GM19351 (cell line): Measurements from ENCODE around the gene THRSP.
"Not testable (repeated sequence)": the region's sequence is repeated elsewhere in the genome, so short reads cannot be mapped to it uniquely, and the experiment has no call there.

Source experiments
- ATAC-seq: cut with Tn5 transposase; IDR thresholded peaks from one replicate; pipeline ENCODE4 v1.9.1; 2021; ENCODE audit warnings: mild to moderate bottlenecking, moderate library complexity; ENCODE audit not compliant: unreplicated experiment

Gene THRSP

DNA sequence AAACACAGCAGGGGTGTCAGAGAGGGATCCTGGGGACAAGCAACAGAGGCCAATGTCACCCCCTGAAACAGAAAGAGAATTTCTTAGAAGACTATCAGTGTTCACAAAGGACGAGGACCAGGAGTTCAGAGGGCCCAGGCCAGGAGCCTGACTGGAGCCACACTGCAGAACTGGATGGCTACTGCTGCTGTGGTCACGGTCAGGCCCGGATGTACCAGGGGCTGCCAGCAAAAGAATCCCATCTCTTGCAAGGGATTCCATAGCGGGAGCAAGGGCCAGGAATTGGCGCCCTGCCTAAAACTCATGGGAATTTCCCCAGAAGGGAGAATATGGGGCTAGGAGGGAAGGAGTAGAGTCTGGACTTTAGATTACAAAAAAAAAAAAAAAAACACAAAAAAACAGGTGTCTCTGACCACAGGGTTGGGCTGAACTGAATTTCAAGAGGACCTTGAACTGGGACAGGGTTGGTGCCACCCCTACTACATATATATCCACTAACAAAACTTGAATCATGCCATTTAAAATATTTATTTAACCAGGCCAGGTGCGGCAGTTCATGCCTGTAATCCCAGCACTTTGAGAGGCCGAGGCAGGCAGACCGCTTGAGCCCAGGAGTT lies 24.9 kb upstream of the THRSP start:
- no peak for ATAC-seq

GRCh38 chr11:78039391-78039918 lies 24.2 kb upstream of the THRSP start:
- ATAC-seq: no peak

DNA sequence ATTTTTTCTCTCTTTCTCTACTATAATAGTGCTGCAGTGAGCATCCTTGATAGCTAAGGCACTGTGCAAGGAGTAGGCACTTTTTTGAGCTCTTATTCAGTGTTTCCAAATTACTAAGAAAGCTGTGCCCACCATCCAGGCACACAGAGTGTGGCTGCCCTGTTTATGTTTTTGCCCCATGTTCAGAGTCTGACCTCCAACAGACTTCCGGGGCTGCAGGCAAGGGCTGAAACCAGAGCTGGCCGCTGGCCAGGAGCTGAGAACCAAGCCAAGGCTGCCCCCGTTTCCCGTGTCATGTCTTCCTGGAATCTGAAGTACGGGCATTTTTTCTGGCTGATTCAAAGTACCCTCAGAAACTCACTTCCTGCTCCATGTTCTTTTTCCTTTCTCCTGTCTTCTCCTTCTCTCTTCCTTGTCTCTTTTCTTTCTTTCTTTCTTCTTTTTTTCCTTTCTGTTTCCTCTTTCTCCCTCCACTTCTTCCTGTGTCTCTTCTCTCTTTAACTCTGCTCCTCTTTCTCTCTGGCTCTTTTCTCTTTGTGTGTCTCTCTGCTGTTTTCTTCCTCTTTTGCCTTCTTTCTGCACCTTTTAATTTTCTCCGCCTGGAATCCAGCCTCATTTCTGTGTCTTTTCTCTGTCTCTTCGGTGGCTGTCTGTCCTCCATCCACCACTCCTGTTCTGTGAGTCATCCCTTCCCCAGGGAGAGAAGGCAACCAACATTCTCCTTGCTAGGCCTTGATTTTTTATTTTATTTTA lies 23.6 kb upstream of the THRSP start:
- peak; percentile 75 for ATAC-seq

- ATAC-seq: no peak
These were observed 22.8 kb upstream of the THRSP start for GRCh38 chr11:78040691-78041379.

DNA sequence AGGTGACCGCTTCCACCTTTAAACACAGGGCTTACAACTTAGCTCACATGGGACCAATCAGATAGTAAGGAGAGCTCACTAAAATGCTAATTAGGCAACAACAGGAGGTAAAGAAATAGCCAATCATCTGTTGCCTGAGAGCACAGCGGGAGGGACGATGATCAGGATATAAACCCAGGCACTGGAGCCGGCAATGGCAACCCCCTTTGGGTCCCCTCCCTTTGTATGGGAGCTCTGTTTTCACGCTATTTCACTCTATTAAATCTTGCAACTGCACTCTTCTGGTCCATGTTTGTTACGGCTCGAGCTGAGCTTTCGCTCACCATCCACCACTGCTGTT lies 22.3 kb upstream of the THRSP start:
- ATAC-seq: not testable (repeated sequence)

- no peak for ATAC-seq
These were observed 21.7 kb upstream of the THRSP start for GRCh38 chr11:78041843-78042440.

DNA sequence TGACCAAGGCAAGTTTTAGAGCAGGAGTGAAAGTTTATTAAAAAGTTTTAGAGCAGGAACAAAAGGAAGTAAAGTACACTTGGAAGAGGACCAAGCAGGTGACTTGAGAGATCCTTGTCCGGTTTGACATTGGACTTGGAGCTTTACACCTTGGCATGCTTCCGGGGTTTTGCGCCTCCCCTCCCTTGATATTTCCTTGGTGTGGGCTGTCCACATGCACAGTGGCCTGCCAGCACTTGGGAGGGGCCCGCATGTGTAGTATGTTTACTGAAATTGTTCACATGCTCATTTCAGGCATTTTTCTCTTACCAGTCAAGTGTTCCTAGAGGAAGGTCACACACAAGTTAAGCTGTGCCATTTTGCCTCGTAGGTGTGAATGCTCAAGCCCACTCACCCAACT lies 19.0 kb upstream of the THRSP start:
- no peak for ATAC-seq

DNA sequence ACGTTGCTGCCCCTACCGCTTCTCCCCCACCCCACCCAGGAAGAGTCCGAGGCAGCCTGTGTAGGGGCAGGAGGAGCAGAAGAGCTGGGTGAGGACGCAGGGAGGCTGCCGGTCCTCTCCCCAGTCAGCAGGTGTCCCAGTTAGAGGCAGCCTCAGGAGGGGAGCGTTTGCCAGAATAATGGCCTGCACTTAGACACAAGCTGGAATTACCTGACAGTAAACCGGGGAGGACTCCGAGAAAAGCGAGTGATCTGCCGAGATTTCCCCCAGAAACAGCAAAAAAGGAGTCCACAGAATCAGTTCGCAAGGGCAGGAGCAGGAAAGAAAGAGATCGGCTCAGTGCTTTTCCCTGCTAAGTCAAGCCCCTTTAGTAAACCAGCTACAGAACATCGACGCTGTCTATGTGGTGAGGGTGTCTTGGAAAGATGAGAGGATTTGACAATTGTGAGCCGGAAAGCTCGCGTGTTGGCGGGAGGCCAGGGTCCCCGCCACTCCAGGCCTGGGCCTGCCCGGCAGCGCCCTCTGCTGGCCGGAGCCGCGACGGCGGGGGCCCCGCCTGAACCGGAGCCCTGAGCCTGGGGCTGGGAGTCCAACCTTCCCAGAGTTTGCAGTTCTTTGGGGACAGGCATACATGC lies 17.7 kb upstream of the THRSP start:
- peak; percentile 74 for ATAC-seq

- ATAC-seq: no peak
These were observed 17.2 kb upstream of the THRSP start for GRCh38 chr11:78046486-78046854.

DNA sequence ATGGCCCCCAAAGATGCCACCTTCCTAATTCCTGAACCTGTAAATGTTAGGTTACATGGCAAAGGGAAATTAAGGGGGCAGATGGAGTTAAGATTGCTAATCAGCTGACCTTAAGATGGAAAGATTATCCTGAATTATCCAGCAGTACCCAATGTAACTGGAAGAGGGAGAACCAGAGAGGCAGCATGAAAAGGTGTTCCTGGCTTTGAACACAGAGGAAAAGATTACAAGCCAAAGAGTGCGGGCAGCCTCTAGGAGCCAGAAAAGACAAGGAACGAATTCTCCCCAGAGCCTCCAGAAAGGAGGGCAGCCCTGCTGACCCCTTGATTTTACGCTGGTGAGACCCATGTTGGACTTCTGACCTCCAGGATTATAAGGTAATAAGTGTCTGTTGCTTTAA lies 15.1 kb upstream of the THRSP start:
- ATAC-seq: no peak

DNA sequence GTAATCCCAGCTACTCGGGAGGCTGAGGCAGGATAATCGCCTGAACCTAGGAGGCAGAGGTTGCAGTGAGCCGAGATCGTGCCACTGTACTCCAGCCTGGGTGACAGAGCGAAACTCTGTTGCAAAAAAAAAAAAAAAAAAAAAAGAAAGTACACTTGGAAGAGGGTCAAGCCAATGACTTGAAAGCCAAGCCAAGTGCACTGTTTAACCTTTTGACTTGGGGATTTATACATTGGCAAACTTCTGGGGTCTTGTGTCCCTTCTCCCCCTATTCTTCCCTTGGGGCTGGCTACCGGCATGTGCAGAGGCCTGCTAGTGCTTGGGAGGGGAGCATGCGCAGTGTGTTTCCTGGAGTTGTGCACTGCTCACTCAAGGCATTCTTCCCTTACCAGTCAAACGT lies 14.3 kb upstream of the THRSP start:
- ATAC-seq: no peak

DNA sequence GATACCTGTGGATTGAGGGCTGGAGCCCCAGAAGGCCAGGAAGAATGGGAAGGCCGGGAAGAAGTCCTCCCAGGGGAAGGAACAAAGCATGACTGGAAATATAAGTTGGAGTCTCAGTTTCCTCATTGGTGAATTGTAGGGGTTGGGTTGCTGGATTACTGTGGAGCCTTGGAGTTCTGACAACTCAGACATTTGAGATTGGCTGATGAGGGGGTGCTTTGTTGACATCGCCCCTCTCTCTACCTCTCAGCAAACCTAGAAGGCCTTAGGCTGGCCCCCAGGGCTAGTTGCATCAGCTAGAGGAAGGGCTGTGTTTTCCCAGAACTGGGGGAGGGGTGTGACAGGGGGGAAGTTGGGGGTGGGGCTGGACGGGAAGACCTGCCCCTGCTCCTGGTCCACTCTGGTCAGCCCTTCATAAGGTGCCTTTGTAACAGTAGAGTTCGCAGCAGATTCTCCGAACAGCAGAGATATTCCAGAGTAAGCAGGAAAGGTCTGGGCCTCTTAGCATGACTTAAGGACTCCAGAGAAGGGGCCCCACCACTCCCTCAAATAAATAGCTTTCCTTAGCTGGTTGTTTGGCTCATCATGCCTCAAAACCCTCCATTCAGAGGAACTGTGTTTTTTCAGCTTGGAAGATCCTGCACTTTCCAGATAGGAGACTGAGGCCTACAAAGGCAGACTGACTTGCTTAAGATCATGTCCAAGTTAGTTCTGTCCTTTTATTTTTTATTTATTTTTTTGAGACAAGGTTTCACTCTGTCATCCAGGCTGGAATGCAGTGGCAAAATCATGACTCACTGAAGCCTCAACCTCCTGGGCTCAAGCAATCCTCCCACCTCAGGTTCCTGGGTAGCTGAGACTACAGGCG lies 12.5 kb upstream of the THRSP start:
- no peak for ATAC-seq

GRCh38 chr11:78054971-78055370 lies 8.7 kb upstream of the THRSP start:
- ATAC-seq: no peak

- ATAC-seq: no peak
These were observed 7.6 kb upstream of the THRSP start for GRCh38 chr11:78056093-78056492.

- ATAC-seq: no peak
These were observed 6.1 kb upstream of the THRSP start for GRCh38 chr11:78057462-78058055.

DNA sequence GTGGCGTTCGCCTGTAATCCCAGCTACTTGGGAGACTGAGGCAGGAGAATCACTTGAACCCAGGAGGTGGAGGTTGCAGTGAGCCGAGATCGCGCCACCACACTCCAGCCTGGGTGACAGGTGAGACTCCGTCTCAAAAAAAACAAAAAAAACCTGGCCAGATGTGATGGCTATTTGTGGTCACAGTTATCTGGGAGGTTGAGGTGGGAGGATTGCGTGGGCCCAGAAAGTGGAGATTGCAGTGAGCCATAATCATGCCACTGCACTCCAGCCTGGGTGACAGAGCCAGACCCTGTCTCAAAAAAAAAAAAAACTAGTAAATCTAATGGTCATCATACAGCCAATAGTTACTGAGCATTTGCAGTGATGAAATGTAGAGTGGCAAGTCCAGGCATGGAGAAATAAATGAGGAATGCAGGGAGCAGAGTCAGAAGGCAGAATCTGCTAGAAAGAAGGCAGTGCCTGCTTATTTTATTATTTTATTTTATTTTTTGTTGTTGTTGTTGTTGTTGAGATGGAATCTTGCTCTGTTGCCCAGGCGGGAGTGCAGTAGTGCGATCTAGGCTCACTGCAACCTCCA lies 3.8 kb upstream of the THRSP start:
- ATAC-seq: not testable (repeated sequence)

GRCh38 chr11:78060533-78060932 lies 3.1 kb upstream of the THRSP start:
- ATAC-seq: no peak

- no peak for ATAC-seq
These were observed 2.4 kb upstream of the THRSP start for GRCh38 chr11:78061088-78061920.

- ATAC-seq: no peak
These were observed 1.7 kb upstream of the THRSP start for GRCh38 chr11:78061921-78062311.
